ENCODE data around the gene SEMA3E.

Gene SEMA3E

DNA sequence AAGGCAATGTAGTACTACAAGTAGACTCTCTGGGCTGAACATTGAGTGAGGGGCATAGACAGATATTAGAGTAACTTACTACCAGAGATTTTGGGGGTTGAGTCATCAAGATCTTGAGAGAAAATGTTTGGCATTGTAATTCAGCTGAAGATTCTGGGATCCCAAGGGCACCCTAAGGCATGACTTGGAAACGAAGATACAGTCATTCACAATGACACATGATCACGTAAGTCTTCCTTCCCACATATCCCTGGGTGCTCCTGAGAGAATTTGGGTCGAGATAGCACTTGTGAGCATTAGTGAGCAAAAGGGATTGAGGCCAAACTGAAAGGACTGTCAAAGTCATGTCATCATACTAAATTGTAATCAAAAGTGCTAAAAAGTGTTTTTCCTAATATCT is 293.8 kb downstream of the SEMA3E start:
- DNase-seq (ENCODE audit: low read depth in 2 of 2) = no peak

DNA sequence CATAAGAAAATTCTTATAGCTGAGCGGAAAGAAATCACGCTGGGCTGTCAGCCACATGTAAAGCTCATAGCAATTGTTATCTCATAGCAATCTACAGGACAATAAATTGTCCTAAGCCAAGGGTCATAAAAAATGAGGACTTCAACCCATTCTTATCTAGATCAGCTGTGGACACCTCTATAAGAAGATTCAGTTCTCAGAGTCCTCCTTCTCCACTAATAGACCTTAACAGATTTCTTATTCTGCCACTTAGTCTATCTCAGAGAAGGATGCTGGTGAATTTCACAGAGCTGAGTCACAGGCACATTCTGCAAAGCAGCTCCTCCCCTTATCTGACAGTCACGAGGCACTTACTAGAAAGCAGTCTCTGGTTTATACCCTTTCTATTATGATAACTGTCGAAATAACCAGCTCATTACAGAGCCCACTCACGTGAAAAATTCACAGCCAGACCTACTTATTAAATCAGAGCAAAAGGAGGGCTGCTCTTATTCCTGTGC is 300.9 kb downstream of the SEMA3E start:
- no peak for DNase-seq (ENCODE audit: low read depth in 2 of 2)

DNA sequence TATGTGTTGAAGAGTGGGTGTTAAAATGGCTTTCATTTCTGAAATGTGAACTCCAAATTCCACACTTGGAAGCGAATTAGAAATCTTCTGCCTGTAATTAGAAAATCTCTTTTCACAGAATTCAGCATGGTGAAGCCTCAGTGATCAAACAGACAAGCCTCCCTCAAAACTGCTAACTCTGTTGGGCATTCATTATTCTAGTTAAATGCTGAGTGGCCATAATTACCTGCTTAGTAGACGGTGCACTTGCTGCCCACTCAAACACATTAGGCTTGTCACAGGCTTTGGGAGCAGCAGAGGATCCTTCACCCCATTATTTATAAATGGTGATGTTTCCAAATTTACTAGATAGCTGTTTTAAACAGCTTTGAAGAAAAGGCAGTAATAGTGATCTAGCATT is 309.0 kb downstream of the SEMA3E start:
- no peak for DNase-seq (ENCODE audit: low read depth in 2 of 2)

DNA sequence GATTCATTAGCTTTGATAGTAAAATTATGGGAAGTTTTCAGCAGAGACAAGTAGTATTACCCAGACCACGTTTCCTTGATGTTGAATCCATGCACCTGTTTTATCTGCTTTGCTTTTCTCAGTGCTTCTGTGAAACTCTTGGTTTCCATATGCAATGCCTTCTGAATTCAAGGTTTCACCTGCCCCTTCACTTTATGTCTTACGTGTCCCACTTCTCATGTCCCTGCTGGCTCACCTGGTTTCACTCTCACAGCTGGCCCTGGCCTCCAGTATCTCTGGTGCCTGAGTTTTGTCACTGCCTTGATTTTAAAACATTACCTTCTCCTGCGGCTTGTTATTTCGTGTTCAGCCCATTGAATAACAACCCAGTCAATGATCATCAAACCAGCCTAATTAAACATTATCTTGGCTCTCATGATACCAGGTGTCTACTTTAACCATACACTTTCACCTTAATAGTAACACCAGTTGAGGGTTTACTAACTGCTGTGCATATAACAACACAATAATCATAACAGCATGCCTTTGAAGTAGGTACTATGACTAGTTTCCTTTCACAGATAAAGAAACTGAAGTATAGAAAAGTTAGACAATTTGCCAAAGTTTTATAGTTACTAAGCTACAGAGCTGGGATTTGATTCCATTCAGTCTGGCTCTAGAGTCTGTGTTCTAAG is 310.5 kb downstream of the SEMA3E start:
- no peak for DNase-seq (ENCODE audit: low read depth in 2 of 2)

DNA sequence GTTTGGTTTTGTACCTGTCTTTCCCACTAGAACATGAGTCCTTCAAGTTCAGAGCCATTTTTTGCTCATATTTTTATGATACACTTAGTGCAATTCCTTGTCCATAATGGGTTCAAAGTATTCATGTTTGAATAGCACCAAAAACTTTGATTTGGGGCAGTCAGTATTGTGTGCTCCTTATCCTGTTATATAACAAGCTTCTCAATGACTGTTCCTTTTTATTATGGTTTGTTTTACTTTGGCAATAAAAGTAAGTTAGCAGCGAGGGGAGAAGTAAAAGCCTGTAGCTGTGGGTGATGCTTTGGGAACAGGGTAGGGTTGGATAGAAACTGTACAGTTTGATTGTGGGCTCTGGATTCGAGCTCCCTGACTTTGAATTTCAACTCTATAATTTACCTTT is 311.9 kb downstream of the SEMA3E start:
- DNase-seq (ENCODE audit: low read depth in 2 of 2) = no peak

DNA sequence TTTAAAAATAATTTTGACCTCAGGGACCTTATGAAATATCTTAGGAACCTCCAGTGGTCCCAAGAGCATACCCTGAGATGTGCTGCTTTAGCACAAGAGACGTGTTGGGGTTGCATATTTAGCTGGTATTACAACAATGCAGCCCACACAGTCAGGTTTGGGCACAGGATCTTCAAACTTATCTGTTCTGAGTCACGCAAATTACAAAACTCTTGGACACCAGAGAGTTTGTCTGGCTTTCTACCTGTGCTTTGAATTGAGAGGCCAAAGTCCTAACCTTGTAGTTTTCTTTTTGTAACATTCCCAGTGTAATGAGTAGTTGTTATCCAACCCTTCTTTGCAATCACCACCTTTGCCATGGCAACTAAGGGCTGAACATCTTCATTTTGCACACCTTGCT is 322.7 kb downstream of the SEMA3E start:
- DNase-seq (ENCODE audit: low read depth in 2 of 2) = no peak

DNA sequence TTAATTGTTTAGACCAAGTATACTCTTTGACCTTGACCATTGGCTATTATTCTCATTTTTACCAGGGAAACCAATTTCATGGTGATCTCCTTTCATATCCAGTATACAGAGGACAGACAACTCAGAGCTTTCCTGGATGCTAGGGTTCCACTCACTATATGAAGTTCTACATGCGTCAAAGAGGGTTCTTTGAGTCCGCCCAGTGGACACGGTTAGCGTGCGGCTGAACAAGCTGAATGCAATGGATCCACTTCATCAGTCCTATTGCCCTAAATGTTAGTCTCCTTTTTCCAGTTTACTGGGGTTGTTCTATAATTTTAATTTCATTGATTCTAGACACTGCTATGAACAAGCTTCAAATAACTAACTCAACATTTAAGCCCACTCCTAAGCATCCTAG is 323.9 kb downstream of the SEMA3E start:
- DNase-seq (ENCODE audit: low read depth in 2 of 2) = no peak

DNA sequence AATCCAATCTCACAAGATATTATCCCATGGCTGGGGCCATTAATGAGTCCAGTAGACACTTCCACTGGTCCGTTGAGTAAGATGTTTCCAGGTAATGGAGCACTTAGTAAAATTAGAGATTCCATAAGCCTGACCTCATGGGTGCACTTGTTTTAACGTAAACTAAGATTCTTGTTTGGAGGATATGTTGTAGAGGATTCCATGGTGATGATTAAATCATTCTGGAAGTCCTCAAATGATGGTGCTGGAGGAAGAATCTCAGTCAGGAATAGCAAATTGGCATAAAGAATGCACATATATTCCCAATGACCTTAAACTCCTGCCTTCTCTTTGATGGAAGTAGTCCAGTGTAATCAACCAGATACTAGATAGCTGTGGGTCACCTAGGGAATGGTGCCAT is 324.3 kb downstream of the SEMA3E start:
- DNase-seq (ENCODE audit: low read depth in 2 of 2) = no peak

DNA sequence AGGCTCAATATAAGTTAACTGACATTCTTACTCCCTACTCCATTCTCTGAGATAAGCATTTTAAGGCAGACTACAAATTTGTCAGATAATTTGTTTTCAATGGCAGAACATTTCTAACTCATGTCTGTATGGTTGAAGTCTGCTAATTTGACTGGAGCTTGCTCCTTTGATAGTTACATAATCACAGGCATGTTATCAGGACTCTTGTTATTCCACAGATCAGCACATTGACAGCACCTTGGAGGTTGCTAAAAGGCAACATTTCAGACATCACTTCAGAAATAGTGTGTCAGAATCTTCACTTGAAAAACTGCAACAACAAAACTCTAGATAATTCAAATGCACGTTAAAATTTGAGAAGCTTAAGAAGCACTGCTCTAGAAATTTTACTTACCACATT is 327.9 kb downstream of the SEMA3E start:
- no peak for DNase-seq (ENCODE audit: low read depth in 2 of 2)

DNA sequence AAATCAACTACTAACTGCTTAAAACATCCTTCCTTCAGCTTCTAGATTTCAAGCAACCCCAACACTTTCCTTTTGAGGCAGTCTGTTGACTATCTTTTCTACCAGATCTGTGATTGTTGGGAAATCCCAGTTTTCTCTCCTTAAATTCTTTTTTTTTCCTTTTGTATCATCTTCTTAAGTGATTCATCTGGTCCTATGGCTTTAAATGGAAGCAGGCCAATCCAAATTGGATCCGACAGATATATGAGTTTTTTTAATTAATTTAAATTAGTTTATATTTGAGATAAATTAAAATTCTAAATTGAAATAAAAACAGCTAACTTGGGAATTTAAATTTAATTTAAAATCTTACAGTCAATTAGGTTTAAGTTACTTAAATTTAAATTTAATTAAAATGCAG is 335.0 kb downstream of the SEMA3E start:
- no peak for DNase-seq (ENCODE audit: low read depth in 2 of 2)
